Hepatocyte (in vitro differentiated cells): ENCODE data around the gene KCNQ1.

Source experiments
- EZH2phosphoT487 ChIP-seq: fragments of 200-600 bp; sonication (generic); IDR thresholded peaks from one replicate; pipeline ENCODE4 v1.6.1; 2018; ENCODE audit warnings: antibody characterized with exemption, mild to moderate bottlenecking, low read depth, moderate library complexity; ENCODE audit not compliant: unreplicated experiment, severe bottlenecking
- TF ChIP-seq, protein P1 (sequence below): fragments of 200-600 bp; sonication (generic); IDR thresholded peaks from 2 replicates; pipeline ENCODE4 v1.5.1; 2016; ENCODE audit warnings: antibody characterized with exemption, mild to moderate bottlenecking; ENCODE audit not compliant: poor library complexity

DNA sequence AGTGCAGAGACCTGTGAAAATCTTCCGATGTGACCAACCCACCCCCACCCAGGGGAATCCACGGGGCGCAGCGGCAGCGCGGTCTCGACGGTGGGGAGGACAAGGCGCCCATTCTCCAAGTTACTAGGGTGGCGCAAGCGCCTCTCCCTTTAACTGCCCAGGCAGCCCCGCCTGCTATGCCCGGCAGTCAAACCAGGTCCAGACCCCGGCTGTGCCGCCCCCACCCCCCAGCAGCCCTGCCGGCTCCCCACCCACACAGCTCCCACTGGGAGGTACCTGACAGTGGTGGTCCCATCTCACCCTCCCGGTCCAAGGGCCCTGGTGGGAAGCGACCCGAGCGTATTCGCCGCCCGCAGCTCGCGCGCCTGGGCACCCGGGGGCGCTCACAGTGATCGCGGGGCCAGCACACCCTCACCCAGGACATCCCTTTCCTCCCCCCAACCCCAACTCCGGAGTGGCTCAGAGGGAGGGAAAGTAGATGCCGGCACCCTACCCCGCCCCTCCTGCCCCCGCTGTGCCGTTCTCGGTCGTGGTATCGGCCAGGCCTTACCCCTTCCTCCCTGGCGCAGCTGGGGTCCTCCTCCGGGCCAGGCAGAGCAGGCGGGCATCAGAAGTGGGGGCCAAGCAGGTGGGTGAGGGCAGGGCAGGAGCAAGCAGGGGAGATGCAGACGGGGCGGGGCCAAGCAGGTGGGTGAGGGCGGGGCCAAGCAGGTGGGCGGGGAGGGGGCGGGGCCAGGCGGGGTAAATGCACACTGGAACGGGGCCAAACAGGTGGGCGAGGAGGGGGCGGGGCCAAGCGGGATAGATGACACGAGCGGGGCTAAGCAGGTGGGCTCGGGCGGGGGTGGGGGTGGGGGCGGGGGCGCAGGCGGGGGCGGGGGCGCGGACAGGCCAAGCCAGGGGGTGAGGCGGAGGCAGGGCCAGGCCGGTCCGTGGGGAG, 657 bp upstream of the KCNQ1 start, which contains the start of gene TRPM5:
- TF ChIP-seq, protein P1, sequence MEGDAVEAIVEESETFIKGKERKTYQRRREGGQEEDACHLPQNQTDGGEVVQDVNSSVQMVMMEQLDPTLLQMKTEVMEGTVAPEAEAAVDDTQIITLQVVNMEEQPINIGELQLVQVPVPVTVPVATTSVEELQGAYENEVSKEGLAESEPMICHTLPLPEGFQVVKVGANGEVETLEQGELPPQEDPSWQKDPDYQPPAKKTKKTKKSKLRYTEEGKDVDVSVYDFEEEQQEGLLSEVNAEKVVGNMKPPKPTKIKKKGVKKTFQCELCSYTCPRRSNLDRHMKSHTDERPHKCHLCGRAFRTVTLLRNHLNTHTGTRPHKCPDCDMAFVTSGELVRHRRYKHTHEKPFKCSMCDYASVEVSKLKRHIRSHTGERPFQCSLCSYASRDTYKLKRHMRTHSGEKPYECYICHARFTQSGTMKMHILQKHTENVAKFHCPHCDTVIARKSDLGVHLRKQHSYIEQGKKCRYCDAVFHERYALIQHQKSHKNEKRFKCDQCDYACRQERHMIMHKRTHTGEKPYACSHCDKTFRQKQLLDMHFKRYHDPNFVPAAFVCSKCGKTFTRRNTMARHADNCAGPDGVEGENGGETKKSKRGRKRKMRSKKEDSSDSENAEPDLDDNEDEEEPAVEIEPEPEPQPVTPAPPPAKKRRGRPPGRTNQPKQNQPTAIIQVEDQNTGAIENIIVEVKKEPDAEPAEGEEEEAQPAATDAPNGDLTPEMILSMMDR, result no peak
- TF ChIP-seq EZH2phosphoT487, result no peak
